Fibroblast of mammary gland (primary cell): Measurements from ENCODE around the gene OSCP1.

Source experiments
- DNase-seq: peaks from one replicate; pipeline ENCODE4 v3.0.0-alpha.2; 2010; ENCODE audit warnings: low read depth
- H3K4me3 ChIP-seq: 2 replicates; pipeline ENCODE4 v1.5.1; 2011; ENCODE audit warnings: low read depth, mild to moderate bottlenecking, low read length, moderate library complexity; ENCODE audit not compliant: control insufficient read depth
- CTCF ChIP-seq: conservative IDR thresholded peaks from 2 replicates; pipeline ENCODE4 v1.5.1; 2011; ENCODE audit warnings: low read depth, low read length, inconsistent platforms; ENCODE audit not compliant: control insufficient read depth, insufficient read depth

OSCP1 gene

GRCh38 chr1:36464605-36465393 lies 14.5 kb upstream of the OSCP1 start:
- peak overlapping the region; percentile 96 for H3K4me3 ChIP-seq
- DNase-seq, result peak; percentile 28
- no peak for TF ChIP-seq CTCF

- DNase-seq, result peak; percentile 96
- H3K4me3 ChIP-seq, result peak within 1 kb of the TSS; percentile 96
- TF ChIP-seq CTCF, result no peak
Measured at GRCh38 chr1:36463803-36464604, 13.8 kb upstream of the OSCP1 start, which contains the start of gene MRPS15. TSS of gene MRPS15 (minus strand) at chr1:36464384. CDS start at chr1:36464275, 109 bp downstream.

GRCh38 chr1:36463463-36463802 lies 13.2 kb upstream of the OSCP1 start:
- DNase-seq, result no peak
- no peak for TF ChIP-seq CTCF
- peak overlapping the region; percentile 96 for H3K4me3 ChIP-seq

GRCh38 chr1:36458910-36459309 lies 8.7 kb upstream of the OSCP1 start:
- DNase-seq, result no peak
- no peak for TF ChIP-seq CTCF
- no peak overlapping the region for H3K4me3 ChIP-seq

GRCh38 chr1:36457691-36458090 lies 7.4 kb upstream of the OSCP1 start:
- no peak for DNase-seq
- no peak overlapping the region for H3K4me3 ChIP-seq
- TF ChIP-seq CTCF, result no peak

- no peak for DNase-seq
- no peak overlapping the region for H3K4me3 ChIP-seq
- TF ChIP-seq CTCF, result no peak
Measured at GRCh38 chr1:36456391-36456928, 6.2 kb upstream of the OSCP1 start.
